ENCODE data around the gene ADAMTSL3. TPM values are rescaled to one million over a fixed set of nuclear protein-coding genes. Genes with fewer than 3 reads are reported as not detected.

ADAMTSL3 gene
- total RNA-seq, 3 donors from 2014 or later (not counting 1 experiment from before 2014, with no cell fraction given): 0.14 to 0.43 (median 0.25) TPM

DNA sequence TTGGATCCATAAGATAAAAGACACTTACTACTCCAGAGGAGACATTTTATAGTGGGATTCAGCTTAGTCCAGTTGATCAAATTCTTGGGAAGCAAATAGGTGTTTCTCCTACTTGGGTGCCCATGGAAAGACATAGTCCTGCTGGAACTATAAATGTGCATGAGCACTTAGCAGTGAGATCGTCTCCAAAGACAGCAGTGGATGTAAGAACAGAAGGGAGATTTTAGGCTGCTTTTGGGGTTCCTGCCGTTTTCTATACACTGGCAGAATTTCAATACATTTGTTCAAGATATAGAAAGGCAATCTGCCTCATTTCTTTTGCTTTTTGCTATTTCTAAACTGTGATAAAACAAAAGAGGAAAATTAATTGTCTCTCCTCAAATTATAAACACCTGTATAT lies 234.0 kb downstream of the ADAMTSL3 start:
- Mint-ChIP-seq H3K4me3 (no peak overlapping the region), H3K27ac (no peak overlapping the region), H3K4me1 (no peaks in the 10 kb centered on the region), H3K36me3 (no peaks in the 10 kb centered on the region), H3K27me3 (ENCODE audit: low read depth in 2 of 2) (peaks cover 0 to 2% of the 10 kb centered on the region in 2 donors), H3K9me3 (no peaks in the 10 kb centered on the region)
- DNase-seq: no peak
- no peak for ATAC-seq
- Histone ChIP-seq H3K4me1 (ENCODE audit: control insufficient read depth, insufficient read depth, low read length) (no peaks in the 10 kb centered on the region), H3K27me3 (ENCODE audit: control insufficient read depth, insufficient read depth, low read length) (no peaks in the 10 kb centered on the region), H3K4me3 (ENCODE audit: low read length) (no peak overlapping the region), H3K9me3 (ENCODE audit: control insufficient read depth, insufficient read depth, low read length) (no peaks in the 10 kb centered on the region), H3K27ac (ENCODE audit: low read length) (no peak overlapping the region), H3K36me3 (ENCODE audit: control insufficient read depth, insufficient read depth, low read length) (no peaks in the 10 kb centered on the region)
- TF ChIP-seq, protein P1, sequence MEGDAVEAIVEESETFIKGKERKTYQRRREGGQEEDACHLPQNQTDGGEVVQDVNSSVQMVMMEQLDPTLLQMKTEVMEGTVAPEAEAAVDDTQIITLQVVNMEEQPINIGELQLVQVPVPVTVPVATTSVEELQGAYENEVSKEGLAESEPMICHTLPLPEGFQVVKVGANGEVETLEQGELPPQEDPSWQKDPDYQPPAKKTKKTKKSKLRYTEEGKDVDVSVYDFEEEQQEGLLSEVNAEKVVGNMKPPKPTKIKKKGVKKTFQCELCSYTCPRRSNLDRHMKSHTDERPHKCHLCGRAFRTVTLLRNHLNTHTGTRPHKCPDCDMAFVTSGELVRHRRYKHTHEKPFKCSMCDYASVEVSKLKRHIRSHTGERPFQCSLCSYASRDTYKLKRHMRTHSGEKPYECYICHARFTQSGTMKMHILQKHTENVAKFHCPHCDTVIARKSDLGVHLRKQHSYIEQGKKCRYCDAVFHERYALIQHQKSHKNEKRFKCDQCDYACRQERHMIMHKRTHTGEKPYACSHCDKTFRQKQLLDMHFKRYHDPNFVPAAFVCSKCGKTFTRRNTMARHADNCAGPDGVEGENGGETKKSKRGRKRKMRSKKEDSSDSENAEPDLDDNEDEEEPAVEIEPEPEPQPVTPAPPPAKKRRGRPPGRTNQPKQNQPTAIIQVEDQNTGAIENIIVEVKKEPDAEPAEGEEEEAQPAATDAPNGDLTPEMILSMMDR (IDR thresholded peaks at IDR 0.05): no peak
- WGBS (ENCODE audit: insufficient coverage): 81% methylated on average over 2 of the region's 2 CpGs
- intact Hi-C loops (cut with micrococcal nuclease): no loop called here

DNA sequence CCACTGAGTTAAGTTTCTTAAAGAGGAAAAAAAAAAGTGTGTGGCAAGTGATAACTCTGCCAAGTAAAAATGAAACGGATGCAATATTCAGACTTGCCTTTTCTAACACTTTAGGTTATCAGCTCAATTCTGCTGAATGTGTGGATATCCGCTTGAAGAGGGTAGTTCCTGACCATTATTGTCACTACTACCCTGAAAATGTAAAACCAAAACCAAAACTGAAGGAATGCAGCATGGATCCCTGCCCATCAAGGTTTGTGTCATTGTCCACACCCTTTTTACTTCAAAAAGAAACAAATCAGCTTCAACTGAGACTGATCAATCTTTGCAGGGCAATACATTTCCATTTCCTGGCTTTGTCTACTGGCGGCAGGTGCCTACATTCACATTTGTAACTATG lies 236.1 kb downstream of the ADAMTSL3 start:
- H3K4me3 ChIP-seq (ENCODE audit: low read length): no peak overlapping the region
- no peaks in the 10 kb centered on the region for H3K36me3 ChIP-seq (ENCODE audit: control insufficient read depth, insufficient read depth, low read length)
- no peaks in the 10 kb centered on the region for H3K27me3 ChIP-seq (ENCODE audit: control insufficient read depth, insufficient read depth, low read length)
- Mint-ChIP-seq H3K36me3 (no peaks in the 10 kb centered on the region), H3K9me3 (peaks cover 0 to 2% of the 10 kb centered on the region in 2 donors), H3K27me3 (ENCODE audit: low read depth in 2 of 2) (peaks cover 0 to 2% of the 10 kb centered on the region in 2 donors), H3K4me3 (no peak overlapping the region), H3K4me1 (no peaks in the 10 kb centered on the region), H3K27ac (no peak overlapping the region)
- intact Hi-C loops (cut with micrococcal nuclease): no loop called here
- no peaks in the 10 kb centered on the region for H3K9me3 ChIP-seq (ENCODE audit: control insufficient read depth, insufficient read depth, low read length)
- no peak overlapping the region for H3K27ac ChIP-seq (ENCODE audit: low read length)
- WGBS (ENCODE audit: insufficient coverage): 11% methylated on average over 3 of the region's 3 CpGs
- DNase-seq (no peak), ATAC-seq (peak in 2 of 3 donors; percentile 44 to 68)
- H3K4me1 ChIP-seq (ENCODE audit: control insufficient read depth, insufficient read depth, low read length): no peaks in the 10 kb centered on the region
- TF ChIP-seq, protein P1 (IDR thresholded peaks at IDR 0.05): no peak

DNA sequence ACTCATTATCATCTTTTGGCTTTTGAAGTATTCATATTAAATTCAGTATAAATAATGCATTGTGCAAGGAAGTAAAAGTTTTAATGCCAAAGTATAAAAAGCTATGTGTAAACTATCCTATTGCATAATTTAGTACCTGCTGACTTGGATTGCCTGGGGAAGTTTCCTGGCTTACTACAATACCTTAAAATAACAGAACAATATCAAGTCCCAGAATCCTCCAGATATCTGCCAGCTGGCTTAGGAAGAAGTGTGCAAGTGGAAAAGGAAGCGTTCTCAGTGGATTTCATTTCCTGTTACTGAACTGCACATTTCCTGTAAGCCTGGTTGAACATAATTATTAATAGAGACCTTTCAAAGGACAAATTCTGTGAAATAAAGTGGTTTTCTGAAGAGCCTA lies 236.7 kb downstream of the ADAMTSL3 start:
- TF ChIP-seq, protein P1 (IDR thresholded peaks at IDR 0.05): no peak
- DNase-seq (no peak), ATAC-seq (no peak)
- H3K27me3 ChIP-seq (ENCODE audit: control insufficient read depth, insufficient read depth, low read length): no peaks in the 10 kb centered on the region
- peaks cover 0 to 2% of the 10 kb centered on the region in 2 donors for H3K27me3 Mint-ChIP-seq (ENCODE audit: low read depth in 2 of 2)
- H3K9me3 Mint-ChIP-seq: peaks cover 0 to 2% of the 10 kb centered on the region in 2 donors
- WGBS (ENCODE audit: insufficient coverage): 8% methylated on average over 1 of the region's 1 CpG
- no peaks in the 10 kb centered on the region for H3K9me3 ChIP-seq (ENCODE audit: control insufficient read depth, insufficient read depth, low read length)
- H3K36me3 ChIP-seq (ENCODE audit: control insufficient read depth, insufficient read depth, low read length): no peaks in the 10 kb centered on the region
- no peak overlapping the region for H3K4me3 Mint-ChIP-seq
- no peak overlapping the region for H3K4me3 ChIP-seq (ENCODE audit: low read length)
- no peak overlapping the region for H3K27ac Mint-ChIP-seq
- no peaks in the 10 kb centered on the region for H3K4me1 ChIP-seq (ENCODE audit: control insufficient read depth, insufficient read depth, low read length)
- H3K4me1 Mint-ChIP-seq: no peaks in the 10 kb centered on the region
- H3K27ac ChIP-seq (ENCODE audit: low read length): no peak overlapping the region
- intact Hi-C loops (cut with micrococcal nuclease): no loop called here
- no peaks in the 10 kb centered on the region for H3K36me3 Mint-ChIP-seq

DNA sequence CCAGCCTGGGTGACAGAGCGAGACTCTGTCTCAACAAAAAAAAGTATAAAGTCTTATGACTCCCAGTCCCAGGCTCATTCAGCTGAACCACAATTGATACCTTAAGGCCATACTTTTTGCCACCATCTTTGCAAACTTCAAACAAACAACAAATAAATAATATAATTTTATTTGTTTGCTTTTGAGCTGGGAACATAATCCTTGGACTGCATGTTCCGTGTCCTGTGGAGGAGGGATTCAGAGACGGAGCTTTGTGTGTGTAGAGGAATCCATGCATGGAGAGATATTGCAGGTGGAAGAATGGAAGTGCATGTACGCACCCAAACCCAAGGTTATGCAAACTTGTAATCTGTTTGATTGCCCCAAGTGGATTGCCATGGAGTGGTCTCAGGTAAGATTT lies 238.6 kb downstream of the ADAMTSL3 start:
- H3K27ac Mint-ChIP-seq: no peak overlapping the region
- H3K4me3 Mint-ChIP-seq: no peak overlapping the region

More for the DNA sequence above, 238.6 kb downstream of the ADAMTSL3 start:
- DNase-seq: no peak
- no peak for ATAC-seq
- Histone ChIP-seq H3K4me1 (ENCODE audit: control insufficient read depth, insufficient read depth, low read length) (no peaks in the 10 kb centered on the region), H3K27me3 (ENCODE audit: control insufficient read depth, insufficient read depth, low read length) (no peaks in the 10 kb centered on the region), H3K9me3 (ENCODE audit: control insufficient read depth, insufficient read depth, low read length) (peaks cover 3% of the 10 kb centered on the region), H3K4me3 (ENCODE audit: low read length) (no peak overlapping the region), H3K36me3 (ENCODE audit: control insufficient read depth, insufficient read depth, low read length) (no peaks in the 10 kb centered on the region), H3K27ac (ENCODE audit: low read length) (no peak overlapping the region)
- WGBS (ENCODE audit: insufficient coverage): 94% methylated on average over 4 of the region's 4 CpGs
- Mint-ChIP-seq H3K4me1 (no peaks in the 10 kb centered on the region), H3K9me3 (peaks cover 0 to 2% of the 10 kb centered on the region in 2 donors), H3K27me3 (ENCODE audit: low read depth in 2 of 2) (peaks cover 0 to 2% of the 10 kb centered on the region in 2 donors), H3K36me3 (no peaks in the 10 kb centered on the region)
- TF ChIP-seq, protein P1 (IDR thresholded peaks at IDR 0.05): no peak
- intact Hi-C loops (cut with micrococcal nuclease): no loop called here
